Fibroblast of lung (primary cell): ENCODE measurements around the gene PIEZO2.

Experiments
- CTCF ChIP-seq, 2 donors: IDR thresholded peaks in 1 of 2; conservative IDR thresholded peaks in 1 of 2; 1 replicate in 1 of 2; 2 replicates in 1 of 2; pipeline ENCODE4 v1.5.1; 2011 to 2012; ENCODE audit warnings: low read length in 2 of 2, control low read depth in 1 of 2, inconsistent platforms in 1 of 2, low read depth in 1 of 2, mild to moderate bottlenecking in 1 of 2
- EZH2 ChIP-seq: IDR thresholded peaks from 2 replicates; pipeline ENCODE4 v1.5.1; 2012; ENCODE audit warnings: low read length, control low read depth, mild to moderate bottlenecking; ENCODE audit errors: missing control alignments

DNA sequence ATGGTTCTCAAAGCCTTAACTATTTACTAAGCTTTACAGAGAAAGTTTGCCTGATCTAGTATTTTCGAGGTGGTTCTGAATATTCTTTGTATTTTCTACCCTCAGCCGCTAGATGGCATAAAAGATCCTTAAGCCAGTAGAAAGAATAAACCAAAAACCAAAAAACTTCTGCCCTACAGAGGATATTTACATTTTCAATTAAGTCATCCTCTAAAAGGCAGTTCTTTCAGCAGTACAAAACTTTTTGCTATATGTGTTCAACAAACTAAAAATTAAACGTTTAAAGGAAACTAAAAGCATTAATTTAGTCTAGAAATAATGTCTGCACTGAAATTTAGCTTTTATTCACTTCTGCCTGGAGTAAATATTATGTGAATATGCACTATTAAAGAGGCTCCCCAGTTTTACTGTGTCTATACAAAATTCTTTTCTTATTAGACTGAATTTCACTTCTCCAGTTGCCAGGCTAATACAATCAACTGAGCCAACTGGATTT, 297.5 kb downstream of the PIEZO2 start:
- TF ChIP-seq CTCF (conservative IDR thresholded peaks at IDR 0.05 in 1 of 2, IDR thresholded peaks at IDR 0.05 in 1 of 2; ENCODE audit: low read depth in 1 of 2, low read length in 2 of 2) (peak; percentile 60 to 63), EZH2 (no peak)
